Activated naive CD4-positive, alpha-beta T cell treated with anti-CD3 and anti-CD28 coated beads for 36 hours (primary cell): ENCODE results near the gene PNPLA5. TPM values are rescaled to one million over a fixed set of nuclear protein-coding genes. Genes with fewer than 3 reads are reported as not detected.

Experiments used
- CTCF ChIA-PET: fragments of 350-600 bp; sonication (Branson Sonifier 250); formaldehyde crosslinking; loops from one replicate; lab custom pipeline; 2021; ENCODE audit warnings: antibody characterized with exemption; lab: Charles Lee
- DNase-seq: peaks from one replicate; pipeline ENCODE4 v3.0.0-alpha.2; 2020
- H3K27ac Mint-ChIP-seq: one replicate; pipeline ENCODE4 v1.8.0; 2021; ENCODE audit warnings: mild to moderate bottlenecking, mixed read lengths
- H3K27me3 Mint-ChIP-seq: one replicate; pipeline ENCODE4 v1.8.0; 2021; ENCODE audit warnings: low read depth, mixed read lengths
- H3K36me3 Mint-ChIP-seq: one replicate; pipeline ENCODE4 v1.8.0; 2021; ENCODE audit warnings: low read depth, mixed read lengths
- H3K4me1 Mint-ChIP-seq: one replicate; pipeline ENCODE4 v1.8.0; 2021; ENCODE audit warnings: low read depth, mixed read lengths
- H3K4me3 Mint-ChIP-seq: one replicate; pipeline ENCODE4 v1.8.0; 2021; ENCODE audit warnings: mild to moderate bottlenecking, moderate library complexity, mixed read lengths
- H3K9me3 Mint-ChIP-seq: one replicate; pipeline ENCODE4 v1.8.0; 2021; ENCODE audit warnings: mixed read lengths
- intact Hi-C: fragments of 100-400 bp; cut with micrococcal nuclease; formaldehyde crosslinking; loops from one replicate; pipeline ENCODE4 v1.15.1; 2023
- total RNA-seq, 2 experiments: library from RNA; stranded (reverse); gene quantifications; one replicate each; pipeline ENCODE4 v1.2.3, GENCODE V29; 2021

Gene PNPLA5
- total RNA-seq, 2 experiments from 2014 or later = not detected

DNA sequence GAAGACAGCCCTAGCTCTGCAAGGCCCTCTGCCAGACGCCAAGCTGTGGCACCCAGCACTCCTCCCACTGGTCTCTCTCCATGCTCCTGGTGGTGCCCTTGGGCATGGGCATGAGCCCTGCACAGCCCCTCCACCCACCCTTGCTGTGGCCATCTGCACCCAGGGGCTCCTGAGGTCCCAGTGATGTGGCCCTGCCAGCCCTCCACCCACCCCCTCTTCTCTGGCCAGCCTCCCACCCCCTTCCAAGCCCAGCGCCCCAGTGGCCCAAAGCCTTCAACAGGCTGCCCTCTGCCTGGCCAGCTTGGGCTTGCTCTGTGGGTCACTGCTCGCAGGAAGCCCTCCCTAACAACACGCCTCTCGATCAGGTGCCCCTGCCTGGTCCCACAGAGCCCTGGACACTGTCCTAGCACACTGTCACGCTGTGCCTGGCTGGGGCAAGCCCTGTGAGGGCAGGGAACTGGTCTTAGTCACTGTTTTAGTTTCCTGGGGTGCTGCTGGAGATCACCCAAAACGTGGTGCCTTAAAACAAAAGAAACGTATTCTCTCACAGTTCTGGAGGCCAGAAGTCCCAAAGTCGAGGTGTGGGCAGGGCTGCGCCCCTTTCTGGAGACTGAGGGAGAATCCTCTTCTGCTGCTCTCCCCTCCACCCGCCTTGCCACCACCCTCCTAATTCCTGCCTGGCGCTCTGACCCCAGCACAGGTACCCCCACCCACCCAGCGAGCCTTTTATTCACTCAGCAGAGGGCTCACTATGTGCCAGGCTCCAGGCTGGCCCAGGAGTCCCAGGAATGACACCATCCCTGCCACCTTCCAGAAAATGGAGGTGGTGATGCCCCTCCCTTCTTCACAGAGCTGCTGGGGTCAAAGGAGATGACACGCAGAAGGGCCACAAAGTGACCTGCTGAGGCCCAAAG lies 44.2 kb downstream of the PNPLA5 start:
- peaks cover 19% of the 10 kb centered on the region for H3K27me3 Mint-ChIP-seq
- no peak overlapping the region for H3K27ac Mint-ChIP-seq
- DNase-seq = no peak
- CTCF ChIA-PET = no interaction called here
- no peaks in the 10 kb centered on the region for H3K9me3 Mint-ChIP-seq
- H3K4me3 Mint-ChIP-seq = no peak overlapping the region
- intact Hi-C loops = no loop called here
- H3K36me3 Mint-ChIP-seq = no peaks in the 10 kb centered on the region
- no peaks in the 10 kb centered on the region for H3K4me1 Mint-ChIP-seq

DNA sequence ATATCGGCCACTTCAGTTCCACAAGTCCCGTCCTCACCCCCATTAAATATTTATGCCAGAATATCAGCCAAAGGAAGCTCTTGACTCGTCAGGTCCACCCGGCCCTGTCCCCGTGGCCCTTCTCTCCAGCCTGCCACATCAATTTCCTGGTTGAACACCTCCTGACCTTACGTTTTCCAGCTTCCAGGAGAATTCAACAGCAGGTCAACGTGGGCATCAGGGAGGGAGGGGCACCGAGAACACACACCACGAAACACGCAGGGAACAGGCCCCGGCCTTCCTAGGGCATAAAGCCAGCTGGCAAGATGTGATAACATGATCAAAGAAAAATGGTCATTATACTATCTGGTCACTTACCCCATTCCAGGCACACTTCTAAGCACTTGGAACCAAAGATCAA lies 44.8 kb downstream of the PNPLA5 start:
- Mint-ChIP-seq H3K27me3 (peaks cover 19% of the 10 kb centered on the region), H3K27ac (no peak overlapping the region), H3K36me3 (no peaks in the 10 kb centered on the region), H3K9me3 (no peaks in the 10 kb centered on the region), H3K4me3 (no peak overlapping the region), H3K4me1 (no peaks in the 10 kb centered on the region)
- no peak for DNase-seq
- CTCF ChIA-PET = no interaction called here
- intact Hi-C loops = no loop called here

DNA sequence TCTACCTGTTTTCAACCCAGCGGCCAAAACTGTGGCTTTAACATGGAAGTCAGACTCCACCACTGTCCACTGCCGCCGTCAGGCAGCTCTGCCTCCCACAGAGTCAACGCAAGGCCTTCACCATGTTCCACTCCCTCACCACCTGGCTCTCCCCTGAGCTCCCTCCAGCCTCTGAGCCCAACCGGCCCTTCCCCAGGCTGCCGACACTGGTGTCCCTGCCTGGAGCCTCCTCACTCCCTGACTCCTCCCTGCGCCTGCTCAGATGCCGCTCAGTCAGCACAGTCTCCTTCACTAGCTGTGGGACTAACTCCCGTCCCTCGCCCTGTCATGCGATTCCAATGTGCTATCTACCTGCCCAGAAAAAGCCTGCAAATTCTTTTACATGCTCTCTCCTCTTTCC lies 45.8 kb downstream of the PNPLA5 start:
- Mint-ChIP-seq H3K4me3 (no peak overlapping the region), H3K27me3 (peaks cover 13% of the 10 kb centered on the region), H3K9me3 (no peaks in the 10 kb centered on the region), H3K4me1 (no peaks in the 10 kb centered on the region), H3K36me3 (no peaks in the 10 kb centered on the region), H3K27ac (no peak overlapping the region)
- CTCF ChIA-PET = no interaction called here
- DNase-seq = no peak
- intact Hi-C loops = no loop called here

DNA sequence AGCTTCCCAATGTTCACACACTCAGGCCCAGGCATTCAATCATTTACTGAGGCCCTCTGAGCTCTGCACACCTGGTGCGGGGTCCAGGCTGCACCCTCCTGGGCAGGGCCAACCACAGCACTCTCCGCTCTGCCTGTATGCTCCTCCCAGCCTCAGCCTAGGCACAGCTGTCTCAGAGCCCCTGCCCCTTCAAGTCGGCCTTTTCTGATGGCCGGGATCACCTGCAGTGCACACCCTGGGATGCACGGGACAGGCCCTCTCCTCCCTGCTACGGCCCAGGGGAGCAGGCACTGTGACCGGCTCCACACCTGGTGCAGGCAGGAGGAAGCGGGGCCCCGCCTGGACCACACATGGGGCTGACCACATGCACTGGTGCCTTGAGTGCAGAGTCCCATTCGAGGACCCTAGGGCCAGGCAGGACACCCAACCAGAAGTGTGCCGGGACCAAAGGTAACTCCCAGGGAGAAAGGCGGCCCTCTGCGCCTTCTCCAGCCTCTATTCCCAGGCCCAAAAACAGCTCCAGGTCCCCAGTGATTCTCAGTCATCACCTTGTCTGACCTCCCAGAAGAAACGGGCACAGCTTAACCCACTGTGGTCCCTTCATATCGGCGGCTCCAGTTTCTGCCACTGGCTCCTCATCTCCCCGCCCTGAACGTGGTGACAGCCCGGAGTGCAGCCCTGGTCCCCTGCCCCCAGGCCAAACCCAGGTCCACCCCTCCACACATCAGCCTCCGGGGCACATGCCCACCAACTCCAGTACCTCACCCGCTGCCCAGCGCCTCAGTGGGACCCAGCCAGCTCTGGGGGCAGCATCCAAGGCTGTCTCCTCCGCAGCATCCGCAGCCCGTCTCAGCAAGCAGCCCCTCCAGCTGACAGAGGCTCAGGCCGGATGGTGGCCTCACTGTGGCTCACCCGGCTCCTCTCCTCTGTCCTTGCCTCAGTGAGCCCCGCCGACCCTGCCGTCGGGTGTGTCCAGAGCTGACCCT lies 47.0 kb downstream of the PNPLA5 start:
- H3K4me3 Mint-ChIP-seq = no peak overlapping the region
- H3K4me1 Mint-ChIP-seq = no peaks in the 10 kb centered on the region
- no peak overlapping the region for H3K27ac Mint-ChIP-seq
- no peaks in the 10 kb centered on the region for H3K36me3 Mint-ChIP-seq
- peaks cover 9% of the 10 kb centered on the region for H3K27me3 Mint-ChIP-seq
- no peak for DNase-seq
- H3K9me3 Mint-ChIP-seq = no peaks in the 10 kb centered on the region
- intact Hi-C loops = no loop called here
- CTCF ChIA-PET = no interaction called here

DNA sequence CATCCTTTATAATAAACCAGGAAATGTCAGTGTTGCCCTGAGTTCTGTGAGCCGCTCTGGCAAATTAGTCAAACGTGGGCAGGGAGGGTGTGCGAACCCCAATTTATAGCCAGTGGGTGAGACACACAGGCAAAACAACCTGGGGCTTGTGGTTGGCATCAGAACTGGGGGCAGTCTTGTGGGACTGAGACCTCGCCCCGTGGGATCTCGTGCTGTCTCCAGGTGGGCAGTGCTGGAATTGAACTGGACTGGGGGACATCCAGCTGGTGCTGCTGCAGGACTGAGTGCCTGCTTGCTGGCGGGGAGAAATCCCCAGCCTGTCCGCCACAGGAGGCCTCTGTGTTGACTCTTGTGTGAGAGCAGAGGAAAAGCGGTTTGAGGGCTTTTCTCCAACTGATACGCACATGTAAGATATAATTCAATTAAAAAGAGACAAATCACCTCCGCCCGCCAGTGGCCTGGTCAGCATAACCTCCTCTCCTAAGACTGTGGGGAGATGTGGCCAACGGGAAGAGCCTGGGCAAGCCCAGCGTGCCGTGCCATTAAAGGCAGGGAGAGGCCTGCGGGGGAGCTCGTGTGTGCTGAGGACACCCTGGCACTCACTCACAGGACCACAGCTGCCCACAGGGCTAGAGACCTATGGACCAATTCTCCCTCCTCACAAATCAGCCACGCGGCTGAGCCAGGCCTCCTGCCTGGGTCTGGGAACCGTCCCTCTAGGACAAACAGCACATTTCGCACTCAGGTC lies 47.9 kb downstream of the PNPLA5 start:
- no peak for DNase-seq
- intact Hi-C loops = no loop called here
- H3K36me3 Mint-ChIP-seq = no peaks in the 10 kb centered on the region
- H3K4me1 Mint-ChIP-seq = no peaks in the 10 kb centered on the region
- H3K27ac Mint-ChIP-seq = no peak overlapping the region
- CTCF ChIA-PET = no interaction called here
- H3K27me3 Mint-ChIP-seq = peaks cover 4% of the 10 kb centered on the region
- no peak overlapping the region for H3K4me3 Mint-ChIP-seq
- H3K9me3 Mint-ChIP-seq = no peaks in the 10 kb centered on the region

DNA sequence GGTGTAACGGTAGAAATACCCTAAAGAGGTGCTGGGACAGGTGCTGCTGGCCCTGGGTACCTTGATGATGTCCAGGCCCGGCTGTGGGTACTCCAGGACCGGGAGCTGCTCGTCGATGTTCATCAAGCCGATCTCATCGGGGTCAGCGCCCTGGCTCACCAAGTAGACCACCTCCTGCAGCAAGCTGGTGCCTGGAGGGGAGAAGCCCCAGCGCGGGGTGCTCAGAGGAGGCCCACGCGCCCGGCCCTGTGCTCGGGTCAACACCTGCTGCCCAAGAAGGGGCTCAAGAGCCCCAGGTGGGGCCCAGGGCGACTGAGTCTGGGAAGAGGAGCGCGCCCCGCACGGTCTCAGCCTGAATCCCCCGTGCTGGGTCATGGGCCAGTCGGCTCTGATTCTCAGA lies 50.1 kb downstream of the PNPLA5 start:
- CTCF ChIA-PET = no interaction called here
- Mint-ChIP-seq H3K4me3 (no peak overlapping the region), H3K9me3 (no peaks in the 10 kb centered on the region), H3K27ac (no peak overlapping the region), H3K27me3 (peaks cover 4% of the 10 kb centered on the region), H3K36me3 (no peaks in the 10 kb centered on the region), H3K4me1 (no peaks in the 10 kb centered on the region)
- intact Hi-C loops = no loop called here
- no peak for DNase-seq

DNA sequence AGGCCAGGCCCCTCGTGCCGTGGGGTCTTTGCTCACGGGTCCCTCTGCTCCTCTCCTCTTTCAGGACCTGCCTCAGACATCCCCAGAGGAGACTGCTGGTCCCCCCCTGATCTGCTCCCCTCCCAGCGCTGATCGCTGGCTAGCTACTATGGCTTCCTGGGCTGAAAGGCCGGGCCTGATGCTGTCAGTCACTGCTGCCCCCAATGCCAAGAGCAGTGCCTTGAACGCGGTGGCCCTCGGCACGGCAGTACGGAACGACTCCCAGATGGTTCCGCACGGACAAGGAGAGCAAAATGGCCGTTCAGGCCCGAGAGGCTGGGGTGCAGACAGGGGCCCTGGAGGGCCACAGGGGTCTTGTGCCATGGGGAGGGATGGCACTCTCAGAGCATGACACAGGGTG lies 51.0 kb downstream of the PNPLA5 start:
- Mint-ChIP-seq H3K27ac (no peak overlapping the region), H3K27me3 (peaks cover under 1% of the 10 kb centered on the region), H3K9me3 (no peaks in the 10 kb centered on the region), H3K4me3 (no peak overlapping the region), H3K36me3 (no peaks in the 10 kb centered on the region), H3K4me1 (no peaks in the 10 kb centered on the region)
- CTCF ChIA-PET = no interaction called here
- DNase-seq = no peak
- intact Hi-C loops = no loop called here

DNA sequence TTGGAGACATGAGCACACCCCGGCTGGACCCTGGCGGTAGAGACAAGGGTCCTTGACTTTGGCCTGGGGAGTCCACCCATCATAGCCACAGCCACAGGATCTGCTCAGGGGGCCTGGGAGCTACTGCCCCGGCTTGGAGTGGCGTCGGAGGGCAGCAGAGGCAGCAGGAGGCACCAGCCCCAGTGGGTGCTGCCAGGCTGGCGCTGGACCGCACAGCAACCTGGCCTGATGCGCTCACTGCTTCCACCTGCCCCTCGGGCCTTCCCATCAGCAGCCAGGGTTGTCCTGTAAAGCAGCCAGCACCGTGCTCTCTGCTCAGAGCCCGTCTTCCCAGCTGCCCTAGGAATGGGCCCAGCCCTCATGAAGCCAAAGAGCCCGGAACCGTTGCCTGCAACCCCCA lies 51.4 kb downstream of the PNPLA5 start:
- H3K4me3 Mint-ChIP-seq = no peak overlapping the region
- no peaks in the 10 kb centered on the region for H3K9me3 Mint-ChIP-seq
- intact Hi-C loops = no loop called here
- H3K4me1 Mint-ChIP-seq = no peaks in the 10 kb centered on the region
- no peak for DNase-seq
- H3K36me3 Mint-ChIP-seq = no peaks in the 10 kb centered on the region
- CTCF ChIA-PET = no interaction called here
- no peak overlapping the region for H3K27ac Mint-ChIP-seq
- peaks cover 4% of the 10 kb centered on the region for H3K27me3 Mint-ChIP-seq

DNA sequence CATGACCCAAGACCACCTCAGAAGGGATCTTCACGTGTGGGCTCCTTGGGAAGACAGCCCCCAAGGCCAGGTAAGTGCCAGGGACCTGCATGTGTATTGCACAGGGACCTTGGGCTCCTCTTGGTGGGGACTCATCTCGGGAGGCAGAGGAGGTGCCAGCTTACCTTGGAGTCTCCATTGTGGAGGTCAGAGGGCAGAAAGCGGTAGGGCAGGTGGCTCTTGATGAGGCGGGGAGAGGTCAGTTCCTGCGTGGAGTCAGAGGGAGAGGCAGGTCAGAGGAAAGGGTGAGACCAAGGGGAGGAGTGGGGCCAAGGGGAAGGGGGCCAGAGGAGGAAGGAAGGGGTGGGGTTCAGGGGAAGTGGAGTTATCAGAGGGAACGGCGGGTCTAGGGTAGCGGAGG lies 52.0 kb downstream of the PNPLA5 start:
- H3K9me3 Mint-ChIP-seq = no peaks in the 10 kb centered on the region
- no peaks in the 10 kb centered on the region for H3K4me1 Mint-ChIP-seq
- peaks cover 9% of the 10 kb centered on the region for H3K27me3 Mint-ChIP-seq
- H3K36me3 Mint-ChIP-seq = no peaks in the 10 kb centered on the region
- no peak overlapping the region for H3K4me3 Mint-ChIP-seq
- intact Hi-C loops = no loop called here
- no peak for DNase-seq
- no peak overlapping the region for H3K27ac Mint-ChIP-seq
- CTCF ChIA-PET = no interaction called here

DNA sequence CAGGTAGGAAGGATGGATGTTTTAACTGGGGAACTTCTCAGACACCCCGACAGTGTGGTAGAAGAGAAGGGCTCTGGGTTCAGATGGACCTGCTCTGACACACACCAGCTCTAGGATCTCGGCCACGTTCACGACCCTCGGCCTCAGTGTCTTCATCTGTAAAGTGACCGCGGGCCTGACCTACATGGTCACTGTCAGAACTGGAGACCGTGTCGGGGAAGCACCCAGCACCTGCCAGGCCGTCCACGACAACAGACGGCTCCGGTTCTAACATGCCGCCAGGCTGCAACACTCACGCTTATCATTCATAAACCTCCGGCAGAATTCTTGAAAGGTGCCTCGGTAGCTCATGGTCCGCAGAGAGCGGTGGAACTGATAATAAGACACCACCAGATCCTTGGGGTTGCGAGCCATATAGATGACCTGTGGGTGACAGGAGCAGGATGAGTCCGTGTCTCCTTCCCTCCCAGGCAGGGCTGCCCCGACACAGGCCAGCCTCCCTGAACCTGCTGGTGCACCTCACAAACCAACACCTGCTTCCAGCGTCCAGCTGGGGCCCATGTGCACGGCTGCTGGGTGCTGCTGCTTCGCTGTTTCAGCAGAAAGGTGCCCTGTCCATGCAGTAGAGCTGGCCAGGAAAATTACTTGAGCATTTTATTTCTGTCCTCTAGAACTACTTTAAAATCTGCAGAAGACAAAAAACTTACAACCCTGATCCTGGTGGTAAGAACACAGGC lies 53.1 kb downstream of the PNPLA5 start:
- Mint-ChIP-seq H3K36me3 (no peaks in the 10 kb centered on the region), H3K9me3 (no peaks in the 10 kb centered on the region), H3K27ac (no peak overlapping the region), H3K27me3 (peaks cover 9% of the 10 kb centered on the region), H3K4me3 (no peak overlapping the region), H3K4me1 (no peaks in the 10 kb centered on the region)
- intact Hi-C loops = no loop called here
- no peak for DNase-seq
- CTCF ChIA-PET = interaction anchor here (1.0 kb wide), 1 partner anchor 11 kb away, joined by 3 read pairs; no protein-coding TSS in a partner anchor

DNA sequence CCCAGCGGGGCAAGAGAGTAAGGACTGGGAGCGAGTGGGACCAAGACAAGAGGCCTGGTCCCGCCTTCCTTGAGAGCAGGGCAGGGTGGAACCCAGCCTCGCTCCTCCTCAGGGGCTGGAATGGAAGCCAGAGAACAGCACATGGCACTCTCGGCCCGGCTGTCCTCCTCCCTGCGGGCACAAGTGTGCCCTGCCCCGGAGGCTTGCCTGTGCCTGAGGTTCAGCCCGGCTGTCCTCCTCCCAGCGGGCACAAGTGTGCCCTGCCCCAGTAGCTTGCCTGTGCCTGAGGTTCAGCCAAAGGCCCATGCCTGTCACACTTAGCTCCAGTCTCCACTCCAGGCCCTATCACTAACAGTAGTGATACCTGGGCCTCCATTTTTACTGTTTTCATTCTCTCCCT lies 53.7 kb downstream of the PNPLA5 start:
- CTCF ChIA-PET = interaction anchor here (1.0 kb wide), 1 partner anchor 11 kb away, joined by 3 read pairs; no protein-coding TSS in a partner anchor
- Mint-ChIP-seq H3K4me3 (no peak overlapping the region), H3K27ac (no peak overlapping the region), H3K36me3 (no peaks in the 10 kb centered on the region), H3K27me3 (peaks cover 9% of the 10 kb centered on the region), H3K4me1 (no peaks in the 10 kb centered on the region), H3K9me3 (no peaks in the 10 kb centered on the region)
- no peak for DNase-seq
- intact Hi-C loops = no loop called here
